Hepatocyte (in vitro differentiated cells): Measurements from ENCODE around the gene ADGRV1. TPM values are rescaled to one million over a fixed set of nuclear protein-coding genes. Genes with fewer than 3 reads are reported as not detected.

Source experiments
- DNase-seq: peaks from one replicate; pipeline ENCODE4 v3.0.0-alpha.2; 2016; ENCODE audit warnings: low spot score
- H2AFZ ChIP-seq: fragments of 200-600 bp; sonication (generic); 2 replicates; pipeline ENCODE4 v1.6.0; 2016; ENCODE audit warnings: antibody characterized with exemption, mild to moderate bottlenecking
- H3K27ac ChIP-seq: fragments of 200-600 bp; sonication (generic); 2 replicates; pipeline ENCODE4 v1.5.1; 2016; ENCODE audit warnings: mild to moderate bottlenecking
- H3K27me3 ChIP-seq: fragments of 200-600 bp; sonication (generic); 2 replicates; pipeline ENCODE4 v1.6.1; 2016
- H3K36me3 ChIP-seq: fragments of 200-600 bp; sonication (generic); replicated peaks from 2 replicates; pipeline ENCODE4 v1.5.1; 2016; ENCODE audit warnings: low read depth; ENCODE audit not compliant: insufficient read depth
- H3K4me1 ChIP-seq: fragments of 200-600 bp; sonication (generic); 2 replicates; pipeline ENCODE4 v1.5.1; 2016; ENCODE audit warnings: mild to moderate bottlenecking, moderate library complexity; ENCODE audit not compliant: insufficient read depth
- H3K4me2 ChIP-seq: fragments of 200-600 bp; sonication (generic); 2 replicates; pipeline ENCODE4 v1.6.0; 2016
- H3K4me3 ChIP-seq: fragments of 200-600 bp; sonication (generic); 2 replicates; pipeline ENCODE4 v1.5.1; 2016; ENCODE audit warnings: mild to moderate bottlenecking
- H3K79me2 ChIP-seq: fragments of 200-600 bp; sonication (generic); 2 replicates; pipeline ENCODE4 v1.6.0; 2017; ENCODE audit warnings: mild to moderate bottlenecking
- H3K9me2 ChIP-seq: fragments of 200-600 bp; sonication (generic); replicated peaks from 2 replicates; pipeline ENCODE4 v1.6.0; 2017; ENCODE audit warnings: mild to moderate bottlenecking; ENCODE audit not compliant: insufficient read depth
- H3K9me3 ChIP-seq: fragments of 200-600 bp; sonication (generic); 2 replicates; pipeline ENCODE4 v1.5.1; 2016; ENCODE audit warnings: low read depth, mild to moderate bottlenecking
- H4K20me1 ChIP-seq: fragments of 200-600 bp; sonication (generic); 2 replicates; pipeline ENCODE4 v1.6.0; 2016; ENCODE audit warnings: mild to moderate bottlenecking; ENCODE audit not compliant: insufficient read depth, poor library complexity, severe bottlenecking
- CTCF ChIP-seq: fragments of 200-600 bp; sonication (generic); IDR thresholded peaks from 2 replicates; pipeline ENCODE4 v1.5.1; 2016; ENCODE audit warnings: antibody characterized with exemption, mild to moderate bottlenecking; ENCODE audit not compliant: poor library complexity
- EZH2 ChIP-seq: fragments of 200-600 bp; sonication (generic); IDR thresholded peaks from 2 replicates; pipeline ENCODE4 v1.6.1; 2016; ENCODE audit warnings: antibody characterized with exemption, mild to moderate bottlenecking, borderline replicate concordance
- EZH2phosphoT487 ChIP-seq: fragments of 200-600 bp; sonication (generic); IDR thresholded peaks from one replicate; pipeline ENCODE4 v1.6.1; 2018; ENCODE audit warnings: antibody characterized with exemption, mild to moderate bottlenecking, low read depth, moderate library complexity; ENCODE audit not compliant: unreplicated experiment, severe bottlenecking
- WGBS: methylation state at CpG from one replicate; pipeline ENCODE4 v1.1.6; 2016; ENCODE audit warnings: low lambda C conversion rate; ENCODE audit errors: missing lambda C conversion rate; 5-methylcytosine and 5-hydroxymethylcytosine counted together
- polyA plus RNA-seq: library from polyadenylated mRNA; unstranded; fragments of >200 nt; fragmentation: Nextera tagmentation; extraction: Ambion mirVana; gene quantifications from 2 replicates; pipeline ENCODE4 v1.2.1, GENCODE V29; 2016
- total RNA-seq: library from RNA; depleted of rRNA; stranded (reverse); fragments of >200 nt; gene quantifications from 2 replicates; pipeline ENCODE4 v1.2.3, GENCODE V29; 2014

ADGRV1 gene
- total and polyA plus RNA-seq, 2 experiments from 2014 or later = 74.9 to 88.3 TPM

- Histone ChIP-seq H3K9me2 (no peaks in the 10 kb centered on the region), H3K4me1 (peaks cover 16% of the 10 kb centered on the region), H3K36me3 (no peaks in the 10 kb centered on the region), H3K79me2 (no peaks in the 10 kb centered on the region), H3K9me3 (no peaks in the 10 kb centered on the region), H4K20me1 (no peaks in the 10 kb centered on the region), H3K27me3 (no peaks in the 10 kb centered on the region), H3K4me2 (no peak overlapping the region), H3K27ac (peak overlapping the region; percentile 8), H3K4me3 (no peak overlapping the region), H2AFZ (no peak overlapping the region)
- 96% methylated on average over 1 of the region's 1 CpG for WGBS
- no peak for TF ChIP-seq EZH2
- TF ChIP-seq EZH2phosphoT487 = no peak
- TF ChIP-seq CTCF = no peak
- DNase-seq = no peak
These were observed 571.2 kb downstream of the ADGRV1 start for GRCh38 chr5:91129748-91130147.

GRCh38 chr5:91130759-91131158 is 572.2 kb downstream of the ADGRV1 start:
- Histone ChIP-seq H4K20me1 (no peaks in the 10 kb centered on the region), H3K4me2 (no peak overlapping the region), H3K4me1 (peaks cover 16% of the 10 kb centered on the region), H3K79me2 (no peaks in the 10 kb centered on the region), H3K4me3 (no peak overlapping the region), H3K27ac (no peak overlapping the region), H3K27me3 (no peaks in the 10 kb centered on the region), H3K9me2 (no peaks in the 10 kb centered on the region), H3K36me3 (no peaks in the 10 kb centered on the region), H2AFZ (no peak overlapping the region), H3K9me3 (no peaks in the 10 kb centered on the region)
- 100% methylated on average over 3 of the region's 3 CpGs for WGBS
- TF ChIP-seq CTCF (no peak), EZH2phosphoT487 (no peak), EZH2 (no peak)
- DNase-seq = no peak

GRCh38 chr5:91132550-91132949 is 574.0 kb downstream of the ADGRV1 start:
- Histone ChIP-seq H3K9me3 (no peaks in the 10 kb centered on the region), H3K79me2 (no peaks in the 10 kb centered on the region), H3K9me2 (no peaks in the 10 kb centered on the region), H3K27me3 (no peaks in the 10 kb centered on the region), H3K4me2 (no peak overlapping the region), H3K4me1 (no peaks in the 10 kb centered on the region), H3K4me3 (no peak overlapping the region), H3K27ac (no peak overlapping the region), H3K36me3 (no peaks in the 10 kb centered on the region), H2AFZ (no peak overlapping the region), H4K20me1 (no peaks in the 10 kb centered on the region)
- WGBS = 96% methylated on average over 2 of the region's 2 CpGs
- TF ChIP-seq CTCF (no peak), EZH2 (no peak), EZH2phosphoT487 (no peak)
- DNase-seq = no peak

- Histone ChIP-seq H3K27me3 (no peaks in the 10 kb centered on the region), H3K36me3 (no peaks in the 10 kb centered on the region), H2AFZ (no peak overlapping the region), H3K4me2 (no peak overlapping the region), H3K27ac (no peak overlapping the region), H3K79me2 (no peaks in the 10 kb centered on the region), H3K9me2 (no peaks in the 10 kb centered on the region), H3K9me3 (no peaks in the 10 kb centered on the region), H4K20me1 (no peaks in the 10 kb centered on the region), H3K4me3 (no peak overlapping the region), H3K4me1 (no peaks in the 10 kb centered on the region)
- no peak for DNase-seq
- no peak for TF ChIP-seq EZH2
- no peak for TF ChIP-seq EZH2phosphoT487
- no peak for TF ChIP-seq CTCF
These were observed 574.6 kb downstream of the ADGRV1 start for GRCh38 chr5:91133183-91133582.
